Measurements from ENCODE around the gene DPP7. TPM values are rescaled to one million over a fixed set of nuclear protein-coding genes. Genes with fewer than 3 reads are reported as not detected.

Gene DPP7
- total and polyA plus RNA-seq, 10 of the 15 experiments (the other 5 are each of a cell fraction or from before 2014, with no cell fraction given) = 0.68 to 245 (median 106) TPM

GRCh38 chr9:137078701-137079400 is 35.7 kb downstream of the DPP7 start:
- Histone ChIP-seq H3K9me3 (replicated peaks; ENCODE audit: control insufficient read depth, insufficient read depth, low read length) (no peaks in the 10 kb centered on the region), H3K4me1 (ENCODE audit: control insufficient read depth, insufficient read depth, low read length) (peaks cover 31% of the 10 kb centered on the region), H3K79me2 (ENCODE audit: control insufficient read depth, insufficient read depth, low read length) (peaks cover 8% of the 10 kb centered on the region), H3K36me3 (ENCODE audit: control insufficient read depth in 2 of 2, insufficient read depth in 2 of 2, low read length in 1 of 2) (peaks cover 0 to 5% of the 10 kb centered on the region in 2 experiments; a peak in 3 of 4 replicates), H3K9ac (ENCODE audit: control insufficient read depth, insufficient read depth, low read length) (no peak overlapping the region; the same call in 1 of the 2 replicates), H4K20me1 (ENCODE audit: control insufficient read depth, insufficient read depth) (no peaks in the 10 kb centered on the region; the same call in 1 of the 2 replicates), H3K27ac (ENCODE audit: control insufficient read depth, insufficient read depth) (no peak overlapping the region), H3K27me3 (replicated peaks in 1 of 2; ENCODE audit: control insufficient read depth in 2 of 2, insufficient read depth in 2 of 2, low read length in 1 of 2) (no peaks in the 10 kb centered on the region), H3K4me2 (ENCODE audit: control insufficient read depth, insufficient read depth) (peak overlapping the region; percentile 72), H2AFZ (ENCODE audit: control insufficient read depth, low read depth, low read length) (no peak overlapping the region), H3K4me3 (peak overlapping the region; percentile 66)
- DNase-seq (ENCODE audit: low read depth, low spot score) = no peak
- WGBS (ENCODE audit: insufficient coverage, insufficient replicate concordance, low lambda C conversion rate, missing lambda C conversion rate) = 97% methylated on average over 35 of the region's 51 CpGs
- no peak for ATAC-seq
- in situ Hi-C loops (cut with MboI) = no loop called here
- TF ChIP-seq BCL11A (IDR thresholded peaks at IDR 0.05; ENCODE audit: low read depth, low read length) = no peak
- no peak for TF ChIP-seq BACH1 (IDR thresholded peaks at IDR 0.05; ENCODE audit: borderline replicate concordance)
- TF ChIP-seq ZNF274 (IDR thresholded peaks at IDR 0.05; ENCODE audit: insufficient read depth, insufficient read length) = no peak
- TF ChIP-seq E2F4 (IDR thresholded peaks at IDR 0.05; ENCODE audit: low read depth, low read length) = no peak
- TF ChIP-seq STAT1 (conservative IDR thresholded peaks at IDR 0.05) = no peak
- TF ChIP-seq USF2 (IDR thresholded peaks at IDR 0.05; ENCODE audit: borderline replicate concordance, low read depth, low read length) = no peak
- TF ChIP-seq BCL3 (IDR thresholded peaks at IDR 0.05; ENCODE audit: borderline replicate concordance, insufficient read depth, low read depth, low read length, poor library complexity, severe bottlenecking) = no peak
- ChIA-PET RAD21 (ENCODE audit: unreplicated experiment) (interaction anchor here (0.6 kb wide), 1 partner anchor 11 kb away, joined by 3 read pairs; no protein-coding TSS in a partner anchor), CTCF (no interaction called here), SMC1A (ENCODE audit: uncharacterized antibody, unreplicated experiment) (interaction anchor here (1.1 kb wide), 1 partner anchor 11 kb away, joined by 3 read pairs; no protein-coding TSS in a partner anchor), POLR2A (no interaction called here)
- intact Hi-C loops (cut with micrococcal nuclease; ENCODE audit: unreplicated experiment) = no loop called here
- FAIRE-seq = no peak
- BruUV-seq (replicated peaks) = no TSS peak
